ENCODE results near the gene UBE2L5.

- TF ChIP-seq CTCF (IDR thresholded peaks at IDR 0.05) (no peak), POLR2A (IDR thresholded peaks at IDR 0.05) (no peak), POLR2AphosphoS5 (IDR thresholded peaks at IDR 0.05) (peak; percentile 42)
Observed at GRCh38 chr13:30477346-30478195, 55.3 kb downstream of the UBE2L5 start.

All from prostate gland (tissue), 2 donors.